Neural cell (in vitro differentiated cells): ENCODE results near the gene LCLAT1.

ENCODE experiments used
- EP300 ChIP-seq: fragments of 450-650 bp; conservative IDR thresholded peaks from 2 replicates; pipeline ENCODE4 v1.6.1; 2014; ENCODE audit warnings: antibody characterized with exemption, mild to moderate bottlenecking, moderate library complexity; ENCODE audit not compliant: poor library complexity, severe bottlenecking
- EZH2 ChIP-seq: fragments of 200-600, 300-800 bp; shearing (Covaris generic), sonication (generic); IDR thresholded peaks from 2 replicates; pipeline ENCODE4 v1.6.1; 2014; ENCODE audit warnings: antibody characterized with exemption, low read length, borderline replicate concordance, mild to moderate bottlenecking; ENCODE audit not compliant: insufficient read depth, poor library complexity, severe bottlenecking
- POLR2AphosphoS5 ChIP-seq: IDR thresholded peaks from 2 replicates; pipeline ENCODE4 v1.6.1; 2012
- RAD21 ChIP-seq: fragments of 450-650 bp; conservative IDR thresholded peaks from 2 replicates; pipeline ENCODE4 v1.6.1; 2014; ENCODE audit warnings: antibody characterized with exemption, mild to moderate bottlenecking, moderate library complexity
- SMC3 ChIP-seq: fragments of 450-650 bp; conservative IDR thresholded peaks from 2 replicates; pipeline ENCODE4 v1.6.1; 2014; ENCODE audit warnings: antibody characterized with exemption, mild to moderate bottlenecking, moderate library complexity; ENCODE audit not compliant: poor library complexity
- TAF1 ChIP-seq: IDR thresholded peaks from 2 replicates; pipeline ENCODE4 v1.6.1; 2012; ENCODE audit warnings: low read depth
- TF ChIP-seq, protein P1 (sequence below): fragments of 450-650 bp; IDR thresholded peaks from 2 replicates; pipeline ENCODE4 v1.5.1; 2014; ENCODE audit warnings: antibody characterized with exemption, mild to moderate bottlenecking, moderate library complexity; ENCODE audit not compliant: poor library complexity, severe bottlenecking

DNA sequence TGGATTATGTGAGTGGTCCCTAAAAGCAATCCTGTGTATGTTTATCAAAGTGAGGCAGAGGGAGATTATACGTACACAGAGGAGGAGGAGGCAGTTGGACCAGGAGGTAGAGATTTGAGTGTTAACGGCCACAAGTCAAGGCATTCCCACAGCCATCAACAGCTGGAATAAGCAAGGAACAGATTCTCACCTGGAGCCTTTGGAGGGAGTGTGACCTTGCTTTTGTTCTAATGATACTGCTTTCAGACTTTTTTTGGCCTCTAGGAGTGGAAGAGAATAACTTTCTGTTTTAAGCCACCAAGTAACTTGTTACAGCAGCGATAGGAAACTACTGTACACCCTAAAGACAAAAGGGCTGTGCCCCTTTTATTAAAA lies 18.1 kb downstream of the LCLAT1 start:
- TF ChIP-seq POLR2AphosphoS5, result no peak
- no peak for TF ChIP-seq TAF1
- TF ChIP-seq, protein P1, sequence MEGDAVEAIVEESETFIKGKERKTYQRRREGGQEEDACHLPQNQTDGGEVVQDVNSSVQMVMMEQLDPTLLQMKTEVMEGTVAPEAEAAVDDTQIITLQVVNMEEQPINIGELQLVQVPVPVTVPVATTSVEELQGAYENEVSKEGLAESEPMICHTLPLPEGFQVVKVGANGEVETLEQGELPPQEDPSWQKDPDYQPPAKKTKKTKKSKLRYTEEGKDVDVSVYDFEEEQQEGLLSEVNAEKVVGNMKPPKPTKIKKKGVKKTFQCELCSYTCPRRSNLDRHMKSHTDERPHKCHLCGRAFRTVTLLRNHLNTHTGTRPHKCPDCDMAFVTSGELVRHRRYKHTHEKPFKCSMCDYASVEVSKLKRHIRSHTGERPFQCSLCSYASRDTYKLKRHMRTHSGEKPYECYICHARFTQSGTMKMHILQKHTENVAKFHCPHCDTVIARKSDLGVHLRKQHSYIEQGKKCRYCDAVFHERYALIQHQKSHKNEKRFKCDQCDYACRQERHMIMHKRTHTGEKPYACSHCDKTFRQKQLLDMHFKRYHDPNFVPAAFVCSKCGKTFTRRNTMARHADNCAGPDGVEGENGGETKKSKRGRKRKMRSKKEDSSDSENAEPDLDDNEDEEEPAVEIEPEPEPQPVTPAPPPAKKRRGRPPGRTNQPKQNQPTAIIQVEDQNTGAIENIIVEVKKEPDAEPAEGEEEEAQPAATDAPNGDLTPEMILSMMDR, result no peak
- TF ChIP-seq EZH2, result no peak
- no peak for TF ChIP-seq RAD21
- TF ChIP-seq EP300, result no peak
- TF ChIP-seq SMC3, result no peak
